Parathyroid adenoma (tissue), 2 donors: ENCODE measurements around the gene KRTAP10-1.
"Not testable (repeated sequence)": the region's sequence is repeated elsewhere in the genome, so short reads cannot be mapped to it uniquely, and the experiment has no call there.

Experiments
- H2AFZ ChIP-seq: fragments of 300-600 bp; sonication (generic); one replicate; pipeline ENCODE4 v1.7.0; 2017; ENCODE audit warnings: antibody characterized with exemption, mild to moderate bottlenecking
- H3K27ac ChIP-seq: fragments of 300-600 bp; sonication (generic); one replicate; pipeline ENCODE4 v1.7.0; 2017
- H3K27me3 ChIP-seq: fragments of 300-600 bp; sonication (generic); one replicate; pipeline ENCODE4 v1.7.0; 2017; ENCODE audit warnings: low read length; ENCODE audit not compliant: control insufficient read depth, insufficient read depth
- H3K36me3 ChIP-seq: fragments of 300-600 bp; sonication (generic); one replicate; pipeline ENCODE4 v1.7.0; 2017; ENCODE audit warnings: low read length; ENCODE audit not compliant: control insufficient read depth, insufficient read depth
- H3K4me1 ChIP-seq: fragments of 300-600 bp; sonication (generic); one replicate; pipeline ENCODE4 v1.7.0; 2017; ENCODE audit warnings: control low read depth
- H3K4me2 ChIP-seq: fragments of 300-600 bp; sonication (generic); one replicate; pipeline ENCODE4 v1.7.0; 2017; ENCODE audit warnings: low read length
- H3K4me3 ChIP-seq: fragments of 300-600 bp; sonication (generic); one replicate; pipeline ENCODE4 v1.7.0; 2017; ENCODE audit warnings: low read depth, low read length
- H3K79me2 ChIP-seq: fragments of 300-600 bp; sonication (generic); one replicate; pipeline ENCODE4 v1.7.0; 2017; ENCODE audit warnings: control low read depth
- H3K9ac ChIP-seq: fragments of 300-600 bp; sonication (generic); one replicate; pipeline ENCODE4 v1.7.0; 2017; ENCODE audit warnings: mild to moderate bottlenecking
- H3K9me3 ChIP-seq: fragments of 300-600 bp; sonication (generic); one replicate; pipeline ENCODE4 v1.7.0; 2017; ENCODE audit warnings: low read length; ENCODE audit not compliant: control insufficient read depth
- TF ChIP-seq, protein P1 (sequence below): fragments of 300-600 bp; sonication (generic); IDR thresholded peaks from one replicate; pipeline ENCODE4 v1.7.0; 2017; ENCODE audit warnings: antibody characterized with exemption, mild to moderate bottlenecking
- donor health status: primary hyperparathyroidism.

The KRTAP10-1 gene

DNA sequence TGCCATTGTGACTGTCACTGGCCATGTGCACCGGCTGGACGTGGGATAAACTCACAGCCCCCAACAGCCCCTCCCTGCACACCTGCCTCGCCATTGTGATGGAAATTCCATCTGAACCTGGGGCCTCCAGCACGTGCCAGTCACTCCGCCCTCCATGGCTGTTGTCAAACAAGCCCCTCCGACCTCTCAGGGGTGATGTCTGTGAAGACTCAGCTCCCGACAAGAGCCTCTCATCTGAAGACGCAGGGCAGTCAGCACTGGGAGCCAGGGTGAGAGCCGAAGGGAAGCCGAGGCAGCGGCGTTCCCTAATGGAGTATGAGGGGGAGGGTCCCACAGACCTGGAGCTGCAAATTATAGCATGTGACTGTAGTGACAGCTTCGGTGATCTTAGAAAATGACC, 12.7 kb upstream of the KRTAP10-1 start:
- Histone ChIP-seq H3K27ac (no peak overlapping the region), H3K4me2 (no peak overlapping the region), H3K36me3 (no peaks in the 10 kb centered on the region), H3K4me1 (no peaks in the 10 kb centered on the region), H3K4me3 (no peak overlapping the region), H3K9me3 (no peaks in the 10 kb centered on the region), H2AFZ (no peak overlapping the region), H3K27me3 (no peaks in the 10 kb centered on the region), H3K79me2 (no peaks in the 10 kb centered on the region), H3K9ac (no peak overlapping the region)
- TF ChIP-seq, protein P1, sequence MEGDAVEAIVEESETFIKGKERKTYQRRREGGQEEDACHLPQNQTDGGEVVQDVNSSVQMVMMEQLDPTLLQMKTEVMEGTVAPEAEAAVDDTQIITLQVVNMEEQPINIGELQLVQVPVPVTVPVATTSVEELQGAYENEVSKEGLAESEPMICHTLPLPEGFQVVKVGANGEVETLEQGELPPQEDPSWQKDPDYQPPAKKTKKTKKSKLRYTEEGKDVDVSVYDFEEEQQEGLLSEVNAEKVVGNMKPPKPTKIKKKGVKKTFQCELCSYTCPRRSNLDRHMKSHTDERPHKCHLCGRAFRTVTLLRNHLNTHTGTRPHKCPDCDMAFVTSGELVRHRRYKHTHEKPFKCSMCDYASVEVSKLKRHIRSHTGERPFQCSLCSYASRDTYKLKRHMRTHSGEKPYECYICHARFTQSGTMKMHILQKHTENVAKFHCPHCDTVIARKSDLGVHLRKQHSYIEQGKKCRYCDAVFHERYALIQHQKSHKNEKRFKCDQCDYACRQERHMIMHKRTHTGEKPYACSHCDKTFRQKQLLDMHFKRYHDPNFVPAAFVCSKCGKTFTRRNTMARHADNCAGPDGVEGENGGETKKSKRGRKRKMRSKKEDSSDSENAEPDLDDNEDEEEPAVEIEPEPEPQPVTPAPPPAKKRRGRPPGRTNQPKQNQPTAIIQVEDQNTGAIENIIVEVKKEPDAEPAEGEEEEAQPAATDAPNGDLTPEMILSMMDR: no peak

DNA sequence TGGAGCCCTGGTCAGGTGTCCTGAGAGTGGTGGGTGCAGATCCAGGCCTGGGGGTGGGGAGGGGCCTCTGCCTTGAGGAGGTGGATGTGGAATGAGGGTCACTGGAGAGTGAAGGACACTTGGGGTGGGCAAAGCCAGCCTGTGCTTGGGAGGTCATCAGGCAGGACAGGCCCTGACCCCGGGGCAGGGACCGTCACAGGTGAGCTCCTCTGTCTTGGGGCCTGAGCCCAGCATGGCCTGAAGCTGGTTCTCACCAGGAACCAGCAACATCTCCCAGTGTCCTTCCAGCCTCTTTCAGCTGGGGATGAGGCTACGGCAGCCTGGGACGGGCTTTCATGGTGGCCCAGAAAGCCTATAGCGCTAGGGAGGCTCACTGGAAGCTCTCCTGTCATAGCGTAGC, 12.1 kb upstream of the KRTAP10-1 start:
- H3K4me3 ChIP-seq: no peak overlapping the region
- H3K4me1 ChIP-seq: no peaks in the 10 kb centered on the region
- no peak overlapping the region for H2AFZ ChIP-seq
- no peaks in the 10 kb centered on the region for H3K27me3 ChIP-seq
- H3K9ac ChIP-seq: no peak overlapping the region
- TF ChIP-seq, protein P1: no peak
- H3K79me2 ChIP-seq: no peaks in the 10 kb centered on the region
- no peak overlapping the region for H3K27ac ChIP-seq
- H3K9me3 ChIP-seq: no peaks in the 10 kb centered on the region
- no peak overlapping the region for H3K4me2 ChIP-seq
- no peaks in the 10 kb centered on the region for H3K36me3 ChIP-seq

DNA sequence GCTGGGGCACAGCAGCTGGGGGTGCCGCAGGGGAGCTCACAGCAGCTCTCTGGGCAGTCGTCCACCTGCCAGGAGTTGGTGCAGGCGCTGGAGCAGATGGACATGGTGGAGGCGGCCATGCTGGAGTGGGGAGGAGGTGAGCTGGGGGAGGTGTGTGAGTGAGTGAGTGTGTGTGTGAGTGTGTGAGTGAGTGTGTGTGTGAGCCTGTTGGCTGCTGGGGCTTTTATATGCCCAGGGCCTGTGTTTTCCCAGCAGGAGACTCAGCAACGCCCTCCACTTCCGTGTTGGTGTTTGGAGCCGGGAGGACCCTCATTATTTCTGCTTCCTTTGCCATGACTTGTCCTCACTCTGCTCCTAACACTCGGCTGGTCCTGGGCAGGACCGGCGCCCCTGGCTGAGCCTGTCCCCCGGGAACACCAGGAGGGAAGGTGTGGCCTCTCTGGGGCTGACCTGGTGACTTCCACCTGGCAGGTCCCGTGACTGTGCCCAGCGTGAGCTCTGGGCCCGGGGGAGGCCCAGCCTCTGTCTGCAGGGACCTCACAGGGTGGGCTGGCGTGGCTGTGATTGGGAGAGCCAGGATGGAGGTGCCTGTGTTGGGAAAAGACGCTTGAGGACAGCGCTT, 11.5 kb upstream of the KRTAP10-1 start, which contains the start of gene KRTAP10-2:
TSS of gene KRTAP10-2 (minus strand) at position 166 of the 622 bp plus-strand sequence. CDS start at position 119, 47 bp downstream.
- Histone ChIP-seq H3K4me2 (no peak within 1 kb of the TSS), H3K4me1 (no peaks in the 10 kb centered on the region), H3K79me2 (no peaks in the 10 kb centered on the region), H3K36me3 (no peaks in the 10 kb centered on the region), H3K9ac (no peak within 1 kb of the TSS), H3K27ac (no peak within 1 kb of the TSS), H3K4me3 (no peak within 1 kb of the TSS), H3K9me3 (no peaks in the 10 kb centered on the region), H3K27me3 (no peaks in the 10 kb centered on the region), H2AFZ (no peak within 1 kb of the TSS)
- TF ChIP-seq, protein P1: no peak

DNA sequence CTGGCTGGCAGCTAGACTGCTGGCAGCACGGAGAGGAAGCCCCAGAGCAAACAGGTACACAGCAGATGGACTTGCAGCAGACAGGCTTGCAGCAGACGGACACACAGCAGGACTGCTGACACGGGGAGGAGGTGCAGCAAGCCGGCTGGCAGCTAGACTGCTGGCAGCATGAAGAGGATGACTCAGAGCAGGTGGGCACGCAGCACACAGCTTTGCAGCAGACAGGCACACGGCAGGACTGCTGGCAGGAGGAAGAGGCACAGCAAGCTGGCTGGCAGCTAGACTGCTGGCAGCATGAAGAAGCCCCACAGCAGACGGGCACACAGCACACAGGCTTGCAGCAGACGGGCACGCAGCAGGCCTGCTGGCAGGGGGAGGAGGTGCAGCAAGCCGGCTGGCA, 10.8 kb upstream of the KRTAP10-1 start:
- Histone ChIP-seq H3K27me3 (no peaks in the 10 kb centered on the region), H2AFZ (no peak overlapping the region), H3K27ac (no peak overlapping the region), H3K4me2 (no peak overlapping the region), H3K9ac (no peak overlapping the region), H3K79me2 (no peaks in the 10 kb centered on the region), H3K4me1 (no peaks in the 10 kb centered on the region), H3K4me3 (no peak overlapping the region), H3K9me3 (no peaks in the 10 kb centered on the region), H3K36me3 (no peaks in the 10 kb centered on the region)
- TF ChIP-seq, protein P1: no peak

DNA sequence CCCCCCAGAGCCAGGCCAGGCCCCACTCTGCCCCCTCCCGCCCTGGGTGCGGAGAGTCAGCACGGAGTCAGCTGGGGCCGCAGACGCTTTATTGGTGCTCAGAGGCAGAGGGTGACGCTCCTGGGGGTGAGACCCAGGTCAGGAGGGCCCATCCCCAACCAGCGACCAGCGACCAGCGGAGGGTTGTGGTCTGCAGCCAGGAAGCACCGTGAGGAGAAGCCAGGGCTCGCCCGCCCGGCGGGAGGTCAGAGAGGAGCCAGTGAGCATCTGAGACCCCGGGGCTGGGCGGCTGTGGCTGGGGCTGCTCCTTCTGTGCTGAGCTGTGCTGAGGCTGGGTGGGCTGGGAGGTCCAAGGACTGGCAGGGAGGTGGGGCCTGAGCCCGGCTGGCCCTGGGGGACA, 10.3 kb upstream of the KRTAP10-1 start:
- not testable (repeated sequence) for H2AFZ ChIP-seq, H3K4me3 ChIP-seq, H3K27me3 ChIP-seq, H3K4me2 ChIP-seq, H3K9me3 ChIP-seq, H3K27ac ChIP-seq, H3K9ac ChIP-seq, H3K4me1 ChIP-seq, H3K79me2 ChIP-seq, H3K36me3 ChIP-seq
